HEK293 (cell line): ENCODE measurements around the gene EEF1AKMT2.

Experiments
- CTCF ChIA-PET: fragments of 350-600 bp; formaldehyde crosslinking; extraction: SDS; loops from one replicate; lab custom pipeline; 2021; ENCODE audit warnings: antibody characterized with exemption; lab: Yijun Ruan, JAX
- POLR2A ChIA-PET: fragments of 300-600 bp; formaldehyde crosslinking; extraction: SDS; loops from one replicate; lab custom pipeline; 2020; ENCODE audit warnings: antibody characterized with exemption, inconsistent platforms; lab: Yijun Ruan, JAX
- H3K27ac ChIP-seq: fragments of 200-500 bp; sonication (Bioruptor generic); 2 replicates; pipeline ENCODE4 v1.5.1; 2014; ENCODE audit warnings: low read depth, low read length, control low read depth, inconsistent platforms; ENCODE audit errors: extremely low read depth
- H3K36me3 ChIP-seq, 2 experiments: fragments of 200-500 bp in 1 of 2; sonication (Bioruptor generic) in 1 of 2; 1 replicate in 1 of 2; 2 replicates in 1 of 2; pipeline ENCODE4 v1.5.1; 2014 to 2017; ENCODE audit warnings: inconsistent platforms in 2 of 2, low read length in 2 of 2; ENCODE audit not compliant: control insufficient read depth in 2 of 2, insufficient read depth in 1 of 2
- H3K4me1 ChIP-seq: fragments of 200-500 bp; sonication (Bioruptor generic); 2 replicates; pipeline ENCODE4 v1.5.1; 2014; ENCODE audit warnings: mild to moderate bottlenecking, low read length, inconsistent platforms; ENCODE audit not compliant: control insufficient read depth, insufficient read depth
- H3K4me3 ChIP-seq: 2 replicates; pipeline ENCODE4 v1.5.1; 2011; ENCODE audit warnings: low read depth, mild to moderate bottlenecking, control low read depth, low read length, moderate library complexity
- H3K9me3 ChIP-seq: fragments of 200-500 bp; sonication (Bioruptor generic); 2 replicates; pipeline ENCODE4 v1.5.1; 2014; ENCODE audit warnings: low read depth, low read length, inconsistent platforms; ENCODE audit not compliant: control insufficient read depth, insufficient read depth
- GFI1B ChIP-seq: fragments of 450-650 bp; formaldehyde crosslinking; IDR thresholded peaks from 2 replicates; pipeline ENCODE4 v1.5.1; 2016; ENCODE audit warnings: missing biosample characterization, missing genetic modification characterization
- GLI4 ChIP-seq: fragments of 450-650 bp; formaldehyde crosslinking; IDR thresholded peaks from 2 replicates; pipeline ENCODE4 v1.5.1; 2016; ENCODE audit warnings: missing biosample characterization, missing genetic modification characterization
- SP3 ChIP-seq: fragments of 450-650 bp; formaldehyde crosslinking; IDR thresholded peaks from 2 replicates; pipeline ENCODE4 v1.5.1; 2016; ENCODE audit warnings: missing biosample characterization, missing genetic modification characterization
- ZBTB1 ChIP-seq: fragments of 450-650 bp; formaldehyde crosslinking; IDR thresholded peaks from 2 replicates; pipeline ENCODE4 v1.5.1; 2016; ENCODE audit warnings: missing biosample characterization, missing genetic modification characterization
- ZFHX2 ChIP-seq: fragments of 450-650 bp; formaldehyde crosslinking; conservative IDR thresholded peaks from 2 replicates; pipeline ENCODE4 v1.5.1; 2016; ENCODE audit warnings: missing biosample characterization, missing genetic modification characterization
- ZFP37 ChIP-seq: fragments of 450-650 bp; formaldehyde crosslinking; IDR thresholded peaks from 2 replicates; pipeline ENCODE4 v1.5.1; 2016; ENCODE audit warnings: missing biosample characterization, missing genetic modification characterization
- ZNF112 ChIP-seq: fragments of 450-650 bp; formaldehyde crosslinking; IDR thresholded peaks from 2 replicates; pipeline ENCODE4 v1.5.0; 2017; ENCODE audit warnings: missing biosample characterization, missing genetic modification characterization
- ZNF132 ChIP-seq: fragments of 450-650 bp; formaldehyde crosslinking; IDR thresholded peaks from 2 replicates; pipeline ENCODE4 v1.5.1; 2017; ENCODE audit warnings: missing biosample characterization, missing genetic modification characterization, borderline replicate concordance
- ZNF211 ChIP-seq: fragments of 450-650 bp; formaldehyde crosslinking; IDR thresholded peaks from 2 replicates; pipeline ENCODE4 v1.5.1; 2016; ENCODE audit warnings: low read depth, missing biosample characterization, missing genetic modification characterization
- ZNF214 ChIP-seq: fragments of 450-650 bp; formaldehyde crosslinking; IDR thresholded peaks from 2 replicates; pipeline ENCODE4 v1.5.1; 2017; ENCODE audit warnings: missing biosample characterization, mild to moderate bottlenecking, missing genetic modification characterization, borderline replicate concordance
- ZNF23 ChIP-seq: fragments of 450-650 bp; formaldehyde crosslinking; IDR thresholded peaks from 2 replicates; pipeline ENCODE4 v1.5.1; 2016; ENCODE audit warnings: missing biosample characterization, missing genetic modification characterization, borderline replicate concordance
- ZNF391 ChIP-seq: fragments of 450-650 bp; formaldehyde crosslinking; IDR thresholded peaks from 2 replicates; pipeline ENCODE4 v1.5.1; 2016; ENCODE audit warnings: low read depth, missing biosample characterization, missing genetic modification characterization, borderline replicate concordance
- ZNF501 ChIP-seq: fragments of 450-650 bp; formaldehyde crosslinking; IDR thresholded peaks from 2 replicates; pipeline ENCODE4 v1.5.1; 2016; ENCODE audit warnings: missing biosample characterization, missing genetic modification characterization
- ZNF561 ChIP-seq: fragments of 450-650 bp; IDR thresholded peaks from 2 replicates; pipeline ENCODE4 v1.5.1; 2018; ENCODE audit warnings: missing biosample characterization, missing genetic modification characterization, borderline replicate concordance
- ZNF600 ChIP-seq: fragments of 450-650 bp; formaldehyde crosslinking; IDR thresholded peaks from 2 replicates; pipeline ENCODE4 v1.5.1; 2016; ENCODE audit warnings: missing biosample characterization, missing genetic modification characterization
- ZNF626 ChIP-seq: fragments of 450-650 bp; sonication (Bioruptor Pico); formaldehyde crosslinking; IDR thresholded peaks from 2 replicates; pipeline ENCODE4 v1.5.1; 2018; ENCODE audit warnings: missing biosample characterization, missing genetic modification characterization, inconsistent platforms
- ZNF837 ChIP-seq: fragments of 450-650 bp; formaldehyde crosslinking; IDR thresholded peaks from 2 replicates; pipeline ENCODE4 v1.5.1; 2016; ENCODE audit warnings: missing biosample characterization, missing genetic modification characterization
- ZSCAN30 ChIP-seq: fragments of 450-650 bp; IDR thresholded peaks from 2 replicates; pipeline ENCODE4 v1.5.1; 2018; ENCODE audit warnings: missing biosample characterization, mild to moderate bottlenecking, missing genetic modification characterization, moderate library complexity
- TF ChIP-seq, protein P1 (sequence below): fragments of 450-650 bp; formaldehyde crosslinking; IDR thresholded peaks from 2 replicates; pipeline ENCODE4 v1.5.1; 2016; ENCODE audit warnings: missing biosample characterization, missing genetic modification characterization, low read depth
- TF ChIP-seq, protein P2 (sequence below): fragments of 450-650 bp; IDR thresholded peaks from 2 replicates; pipeline ENCODE4 v1.5.1; 2018; ENCODE audit warnings: missing biosample characterization, mild to moderate bottlenecking, missing genetic modification characterization
- TF ChIP-seq, protein P3 (sequence below): fragments of 450-650 bp; IDR thresholded peaks from 2 replicates; pipeline ENCODE4 v1.5.1; 2018; ENCODE audit warnings: missing biosample characterization, missing genetic modification characterization
- TF ChIP-seq, protein P4 (sequence below): fragments of 450-650 bp; formaldehyde crosslinking; IDR thresholded peaks from 2 replicates; pipeline ENCODE4 v1.5.1; 2016; ENCODE audit warnings: missing biosample characterization, missing genetic modification characterization
- TF ChIP-seq, protein P5 (sequence below): fragments of 450-650 bp; formaldehyde crosslinking; IDR thresholded peaks from 2 replicates; pipeline ENCODE4 v1.5.1; 2016; ENCODE audit warnings: missing biosample characterization, missing genetic modification characterization

The EEF1AKMT2 gene

DNA sequence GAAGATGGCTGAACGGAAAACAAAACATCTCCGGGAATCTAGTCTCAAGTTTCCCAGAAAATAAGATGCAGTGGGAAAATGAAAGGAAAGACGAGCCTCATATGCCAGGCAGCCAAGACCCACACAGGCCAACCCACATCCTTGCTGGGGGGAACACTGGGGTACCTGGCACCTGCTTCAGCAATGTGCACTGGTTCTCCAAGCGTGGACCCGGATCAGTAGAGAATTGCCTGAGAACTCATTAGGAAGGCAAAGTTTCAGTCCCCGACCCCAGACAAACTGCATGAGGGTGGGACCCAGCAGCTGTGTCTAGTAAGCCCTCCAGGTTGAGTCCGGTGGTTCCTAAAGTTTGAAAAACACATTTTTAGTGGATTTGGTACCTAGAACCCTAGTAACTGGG, 65.9 kb downstream of the EEF1AKMT2 start:
- TF ChIP-seq, protein P1, sequence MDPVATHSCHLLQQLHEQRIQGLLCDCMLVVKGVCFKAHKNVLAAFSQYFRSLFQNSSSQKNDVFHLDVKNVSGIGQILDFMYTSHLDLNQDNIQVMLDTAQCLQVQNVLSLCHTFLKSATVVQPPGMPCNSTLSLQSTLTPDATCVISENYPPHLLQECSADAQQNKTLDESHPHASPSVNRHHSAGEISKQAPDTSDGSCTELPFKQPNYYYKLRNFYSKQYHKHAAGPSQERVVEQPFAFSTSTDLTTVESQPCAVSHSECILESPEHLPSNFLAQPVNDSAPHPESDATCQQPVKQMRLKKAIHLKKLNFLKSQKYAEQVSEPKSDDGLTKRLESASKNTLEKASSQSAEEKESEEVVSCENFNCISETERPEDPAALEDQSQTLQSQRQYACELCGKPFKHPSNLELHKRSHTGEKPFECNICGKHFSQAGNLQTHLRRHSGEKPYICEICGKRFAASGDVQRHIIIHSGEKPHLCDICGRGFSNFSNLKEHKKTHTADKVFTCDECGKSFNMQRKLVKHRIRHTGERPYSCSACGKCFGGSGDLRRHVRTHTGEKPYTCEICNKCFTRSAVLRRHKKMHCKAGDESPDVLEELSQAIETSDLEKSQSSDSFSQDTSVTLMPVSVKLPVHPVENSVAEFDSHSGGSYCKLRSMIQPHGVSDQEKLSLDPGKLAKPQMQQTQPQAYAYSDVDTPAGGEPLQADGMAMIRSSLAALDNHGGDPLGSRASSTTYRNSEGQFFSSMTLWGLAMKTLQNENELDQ = no peak
- no peak for TF ChIP-seq GLI4 (tag by site-specific recombination)
- no peak for TF ChIP-seq ZNF391 (tag by site-specific recombination)
- no peak for TF ChIP-seq ZNF837 (tag by site-specific recombination)
- TF ChIP-seq GFI1B (tag by site-specific recombination) = no peak
- TF ChIP-seq ZNF211 (tag by site-specific recombination) = no peak
- POLR2A ChIA-PET = no interaction called here
- no peak overlapping the region for H3K4me3 ChIP-seq
- CTCF ChIA-PET = interaction anchor here (0.6 to 1.0 kb wide), 3 partner anchors 11 to 233 kb away, joined by 3 to 6 read pairs (median 4); no protein-coding TSS in a partner anchor
- no peaks in the 10 kb centered on the region for H3K4me1 ChIP-seq
- H3K36me3 ChIP-seq = peaks cover 2 to 34% of the 10 kb centered on the region in 2 experiments; a peak in 2 of 3 replicates
- no peak overlapping the region for H3K27ac ChIP-seq
- no peaks in the 10 kb centered on the region for H3K9me3 ChIP-seq

DNA sequence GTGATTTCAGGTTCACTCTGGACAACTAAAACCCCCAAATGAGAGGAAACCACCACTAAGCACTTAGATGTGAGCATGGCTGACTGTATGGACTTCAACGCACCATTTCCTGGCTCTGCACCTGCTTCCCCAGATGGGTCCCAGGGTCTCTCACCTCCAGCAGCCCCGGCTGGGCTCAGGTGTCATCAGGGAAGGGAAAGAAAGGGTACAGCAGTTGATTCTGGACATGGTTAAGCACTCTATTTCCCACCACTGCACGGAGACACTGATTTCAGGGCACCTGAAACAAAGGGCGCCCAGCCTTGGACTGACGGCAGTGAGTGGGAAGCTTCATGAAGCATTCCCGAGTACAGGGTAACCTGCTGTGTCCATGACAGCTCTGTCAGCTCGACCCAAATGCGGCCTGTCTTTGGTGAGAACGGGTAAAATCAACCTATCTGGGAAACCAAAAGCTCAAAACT, 66.5 kb downstream of the EEF1AKMT2 start:
- Histone ChIP-seq H3K27ac (no peak overlapping the region), H3K4me1 (no peaks in the 10 kb centered on the region)
- POLR2A ChIA-PET = no interaction called here

DNA sequence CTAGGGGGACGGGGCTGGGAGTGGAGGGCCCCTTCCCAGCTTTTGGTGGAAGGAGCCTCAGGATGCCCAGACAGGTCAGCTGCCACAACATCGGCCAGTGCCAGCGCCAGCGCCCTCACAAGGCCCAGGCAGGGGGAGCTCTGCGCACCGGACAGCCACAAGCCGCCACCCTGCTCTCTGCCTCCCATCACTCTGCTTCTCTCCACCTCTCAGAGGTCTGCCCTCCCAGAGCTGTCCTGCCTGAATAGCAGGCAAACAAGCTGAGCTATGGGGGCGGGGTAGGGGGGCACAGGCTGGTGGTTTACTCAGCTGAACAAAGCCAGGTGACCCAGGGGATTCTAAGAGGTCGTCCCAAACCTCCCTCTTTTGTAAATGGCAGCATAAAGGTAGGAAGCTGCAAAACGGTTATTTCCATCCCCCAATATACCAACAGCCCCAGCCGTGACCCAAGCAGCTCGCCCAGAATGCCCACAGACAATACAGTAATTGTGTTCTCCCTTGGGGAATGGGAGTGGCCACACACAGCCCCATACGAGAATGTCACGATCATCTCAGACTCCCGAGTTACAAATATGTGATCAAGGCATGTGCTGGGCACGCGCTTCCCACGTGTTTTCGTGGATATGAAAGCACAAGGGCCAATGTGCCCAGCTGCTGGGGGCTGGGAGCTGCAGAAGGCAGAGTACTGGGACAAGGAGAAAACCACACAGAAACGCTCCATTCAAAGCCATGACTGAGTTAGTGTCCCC, 67.2 kb downstream of the EEF1AKMT2 start:
- TF ChIP-seq ZNF132 (tag by site-specific recombination) (no peak), ZBTB1 (tag by site-specific recombination) (no peak), ZNF626 (tag by site-specific recombination) (no peak), ZNF837 (tag by site-specific recombination) (no peak), ZNF112 (tag by site-specific recombination) (no peak), ZFHX2 (no peak), ZNF23 (tag by site-specific recombination) (no peak), ZNF600 (tag by site-specific recombination) (no peak), ZNF561 (tag by site-specific recombination) (no peak)
- TF ChIP-seq, protein P2, sequence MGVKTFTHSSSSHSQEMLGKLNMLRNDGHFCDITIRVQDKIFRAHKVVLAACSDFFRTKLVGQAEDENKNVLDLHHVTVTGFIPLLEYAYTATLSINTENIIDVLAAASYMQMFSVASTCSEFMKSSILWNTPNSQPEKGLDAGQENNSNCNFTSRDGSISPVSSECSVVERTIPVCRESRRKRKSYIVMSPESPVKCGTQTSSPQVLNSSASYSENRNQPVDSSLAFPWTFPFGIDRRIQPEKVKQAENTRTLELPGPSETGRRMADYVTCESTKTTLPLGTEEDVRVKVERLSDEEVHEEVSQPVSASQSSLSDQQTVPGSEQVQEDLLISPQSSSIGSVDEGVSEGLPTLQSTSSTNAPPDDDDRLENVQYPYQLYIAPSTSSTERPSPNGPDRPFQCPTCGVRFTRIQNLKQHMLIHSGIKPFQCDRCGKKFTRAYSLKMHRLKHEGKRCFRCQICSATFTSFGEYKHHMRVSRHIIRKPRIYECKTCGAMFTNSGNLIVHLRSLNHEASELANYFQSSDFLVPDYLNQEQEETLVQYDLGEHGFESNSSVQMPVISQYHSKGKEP (tag by site-specific recombination) = no peak
- TF ChIP-seq, protein P3, sequence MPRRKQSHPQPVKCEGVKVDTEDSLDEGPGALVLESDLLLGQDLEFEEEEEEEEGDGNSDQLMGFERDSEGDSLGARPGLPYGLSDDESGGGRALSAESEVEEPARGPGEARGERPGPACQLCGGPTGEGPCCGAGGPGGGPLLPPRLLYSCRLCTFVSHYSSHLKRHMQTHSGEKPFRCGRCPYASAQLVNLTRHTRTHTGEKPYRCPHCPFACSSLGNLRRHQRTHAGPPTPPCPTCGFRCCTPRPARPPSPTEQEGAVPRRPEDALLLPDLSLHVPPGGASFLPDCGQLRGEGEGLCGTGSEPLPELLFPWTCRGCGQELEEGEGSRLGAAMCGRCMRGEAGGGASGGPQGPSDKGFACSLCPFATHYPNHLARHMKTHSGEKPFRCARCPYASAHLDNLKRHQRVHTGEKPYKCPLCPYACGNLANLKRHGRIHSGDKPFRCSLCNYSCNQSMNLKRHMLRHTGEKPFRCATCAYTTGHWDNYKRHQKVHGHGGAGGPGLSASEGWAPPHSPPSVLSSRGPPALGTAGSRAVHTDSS (tag by site-specific recombination) = no peak
- TF ChIP-seq, protein P4, sequence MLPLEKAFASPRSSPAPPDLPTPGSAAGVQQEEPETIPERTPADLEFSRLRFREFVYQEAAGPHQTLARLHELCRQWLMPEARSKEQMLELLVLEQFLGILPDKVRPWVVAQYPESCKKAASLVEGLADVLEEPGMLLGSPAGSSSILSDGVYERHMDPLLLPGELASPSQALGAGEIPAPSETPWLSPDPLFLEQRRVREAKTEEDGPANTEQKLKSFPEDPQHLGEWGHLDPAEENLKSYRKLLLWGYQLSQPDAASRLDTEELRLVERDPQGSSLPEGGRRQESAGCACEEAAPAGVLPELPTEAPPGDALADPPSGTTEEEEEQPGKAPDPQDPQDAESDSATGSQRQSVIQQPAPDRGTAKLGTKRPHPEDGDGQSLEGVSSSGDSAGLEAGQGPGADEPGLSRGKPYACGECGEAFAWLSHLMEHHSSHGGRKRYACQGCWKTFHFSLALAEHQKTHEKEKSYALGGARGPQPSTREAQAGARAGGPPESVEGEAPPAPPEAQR = no peak
- TF ChIP-seq, protein P5, sequence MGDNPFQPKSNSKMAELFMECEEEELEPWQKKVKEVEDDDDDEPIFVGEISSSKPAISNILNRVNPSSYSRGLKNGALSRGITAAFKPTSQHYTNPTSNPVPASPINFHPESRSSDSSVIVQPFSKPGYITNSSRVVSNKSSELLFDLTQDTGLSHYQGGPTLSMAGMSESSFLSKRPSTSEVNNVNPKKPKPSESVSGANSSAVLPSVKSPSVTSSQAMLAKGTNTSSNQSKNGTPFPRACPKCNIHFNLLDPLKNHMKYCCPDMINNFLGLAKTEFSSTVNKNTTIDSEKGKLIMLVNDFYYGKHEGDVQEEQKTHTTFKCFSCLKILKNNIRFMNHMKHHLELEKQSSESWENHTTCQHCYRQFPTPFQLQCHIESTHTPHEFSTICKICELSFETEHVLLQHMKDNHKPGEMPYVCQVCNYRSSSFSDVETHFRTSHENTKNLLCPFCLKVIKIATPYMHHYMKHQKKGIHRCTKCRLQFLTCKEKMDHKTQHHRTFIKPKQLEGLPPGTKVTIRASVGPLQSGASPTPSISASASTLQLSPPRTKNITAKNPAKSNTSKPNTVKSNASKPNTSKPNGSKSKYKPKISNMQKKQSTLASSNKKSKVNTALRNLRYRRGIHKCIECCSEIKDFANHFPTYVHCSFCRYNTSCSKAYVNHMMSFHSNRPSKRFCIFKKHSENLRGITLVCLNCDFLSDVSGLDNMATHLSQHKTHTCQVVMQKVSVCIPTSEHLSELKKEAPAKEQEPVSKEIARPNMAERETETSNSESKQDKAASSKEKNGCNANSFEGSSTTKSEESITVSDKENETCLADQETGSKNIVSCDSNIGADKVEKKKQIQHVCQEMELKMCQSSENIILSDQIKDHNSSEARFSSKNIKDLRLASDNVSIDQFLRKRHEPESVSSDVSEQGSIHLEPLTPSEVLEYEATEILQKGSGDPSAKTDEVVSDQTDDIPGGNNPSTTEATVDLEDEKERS (tag by site-specific recombination) = no peak
- H3K9me3 ChIP-seq = no peaks in the 10 kb centered on the region
- no peak overlapping the region for H3K4me3 ChIP-seq
- peaks cover 3 to 29% of the 10 kb centered on the region in 2 experiments; a peak in 2 of 3 replicates for H3K36me3 ChIP-seq
- ChIA-PET CTCF (interaction anchor here (0.6 kb wide), 2 partner anchors 55 to 762 kb away, joined by 3 to 5 read pairs; no protein-coding TSS in a partner anchor), POLR2A (no interaction called here)
- H3K4me1 ChIP-seq = no peaks in the 10 kb centered on the region
- H3K27ac ChIP-seq = no peak overlapping the region

More for the DNA sequence above, 66.5 kb downstream of the EEF1AKMT2 start:
- Histone ChIP-seq H3K4me3 (no peak overlapping the region), H3K9me3 (no peaks in the 10 kb centered on the region)
- CTCF ChIA-PET = interaction anchor here (0.6 to 1.0 kb wide), 2 partner anchors 16 to 763 kb away, joined by 3 to 4 read pairs; no protein-coding TSS in a partner anchor
- TF ChIP-seq SP3 (tag by site-specific recombination) = no peak
- TF ChIP-seq ZFP37 (tag by site-specific recombination) = no peak
- no peak for TF ChIP-seq ZNF501 (tag by site-specific recombination)
- TF ChIP-seq ZSCAN30 (tag by site-specific recombination) = no peak
- TF ChIP-seq ZNF214 (tag by site-specific recombination) = no peak
- TF ChIP-seq, all 188 proteins: peak for 0
- peaks cover 3 to 33% of the 10 kb centered on the region in 2 experiments; a peak in 2 of 3 replicates for H3K36me3 ChIP-seq
